Measurements from ENCODE around the gene ZNF205. TPM values are rescaled to one million over a fixed set of nuclear protein-coding genes. Genes with fewer than 3 reads are reported as not detected.

The ZNF205 gene
- total RNA-seq, 1 donor from 2014 or later: 7.3 TPM

DNA sequence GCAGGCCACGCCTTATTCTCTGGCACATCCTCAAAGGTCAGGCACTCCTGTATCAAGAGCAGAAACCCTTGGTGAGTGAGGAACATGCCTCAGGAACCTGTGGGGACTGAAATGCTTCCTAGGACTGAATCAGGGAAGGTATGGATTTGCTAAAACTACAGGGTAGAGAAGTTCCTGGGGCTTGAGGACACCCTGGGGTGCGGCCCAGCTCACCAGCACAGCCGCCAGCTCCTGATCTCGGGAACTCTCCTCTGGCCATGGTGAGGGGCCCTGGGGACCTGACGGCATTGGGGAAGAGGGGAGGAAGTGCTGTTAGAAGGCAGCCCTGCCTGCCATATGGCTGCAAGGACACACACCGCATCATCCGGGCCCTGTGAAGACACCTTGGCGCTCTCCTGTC is 20.8 kb upstream of the ZNF205 start:
- Histone ChIP-seq H3K27me3 (ENCODE audit: control insufficient read depth in 3 of 3, insufficient read depth in 3 of 3, low read length in 3 of 3) (peaks cover 5 to 11% (median 11%) of the 10 kb centered on the region in 3 donors), H3K27ac (ENCODE audit: low read depth, low read length) (no peak overlapping the region), H3K9me3 (ENCODE audit: control insufficient read depth in 3 of 3, low read length in 3 of 3) (no peaks in the 10 kb centered on the region), H3K9ac (ENCODE audit: low read depth in 1 of 3, low read length in 3 of 3) (no peak overlapping the region), H3K36me3 (ENCODE audit: control insufficient read depth in 3 of 3, insufficient read depth in 3 of 3, low read length in 3 of 3) (no peaks in the 10 kb centered on the region), H3K4me1 (ENCODE audit: control insufficient read depth in 3 of 3, insufficient read depth in 3 of 3, low read length in 3 of 3) (peaks cover 8 to 24% (median 19%) of the 10 kb centered on the region in 3 donors), H3K4me3 (ENCODE audit: low read length in 3 of 3) (no peak overlapping the region)

DNA sequence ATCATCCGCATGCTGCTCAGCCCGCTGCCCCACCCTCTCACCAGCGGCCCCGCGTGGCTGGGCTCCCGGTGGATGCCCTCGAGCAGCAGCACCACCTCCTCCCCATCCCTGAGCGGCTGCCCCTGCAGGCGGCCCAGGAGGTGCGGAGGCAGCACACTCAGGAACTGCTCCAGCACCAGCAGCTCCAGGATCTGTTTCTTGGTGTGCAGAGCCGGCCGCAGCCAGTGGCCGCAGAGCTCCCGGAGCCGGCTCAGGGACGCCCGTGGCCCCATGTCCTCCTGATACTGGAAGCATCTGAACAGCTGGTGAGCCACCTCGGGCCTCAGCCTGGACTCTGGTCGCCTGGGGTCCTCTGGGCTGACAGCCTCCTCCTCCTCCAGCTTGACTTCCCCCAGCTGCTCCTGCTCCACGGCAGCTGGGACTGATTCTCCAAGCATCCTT is 19.9 kb upstream of the ZNF205 start:
- Histone ChIP-seq H3K27ac (ENCODE audit: low read depth, low read length) (no peak overlapping the region), H3K36me3 (ENCODE audit: control insufficient read depth in 3 of 3, insufficient read depth in 3 of 3, low read length in 3 of 3) (no peaks in the 10 kb centered on the region), H3K4me1 (ENCODE audit: control insufficient read depth in 3 of 3, insufficient read depth in 3 of 3, low read length in 3 of 3) (peaks cover 7 to 15% (median 13%) of the 10 kb centered on the region in 3 donors), H3K9ac (ENCODE audit: low read depth in 1 of 3, low read length in 3 of 3) (no peak overlapping the region), H3K4me3 (ENCODE audit: low read length in 3 of 3) (no peak overlapping the region), H3K9me3 (ENCODE audit: control insufficient read depth in 3 of 3, low read length in 3 of 3) (no peaks in the 10 kb centered on the region), H3K27me3 (ENCODE audit: control insufficient read depth in 3 of 3, insufficient read depth in 3 of 3, low read length in 3 of 3) (peaks cover 5 to 11% (median 11%) of the 10 kb centered on the region in 3 donors)

DNA sequence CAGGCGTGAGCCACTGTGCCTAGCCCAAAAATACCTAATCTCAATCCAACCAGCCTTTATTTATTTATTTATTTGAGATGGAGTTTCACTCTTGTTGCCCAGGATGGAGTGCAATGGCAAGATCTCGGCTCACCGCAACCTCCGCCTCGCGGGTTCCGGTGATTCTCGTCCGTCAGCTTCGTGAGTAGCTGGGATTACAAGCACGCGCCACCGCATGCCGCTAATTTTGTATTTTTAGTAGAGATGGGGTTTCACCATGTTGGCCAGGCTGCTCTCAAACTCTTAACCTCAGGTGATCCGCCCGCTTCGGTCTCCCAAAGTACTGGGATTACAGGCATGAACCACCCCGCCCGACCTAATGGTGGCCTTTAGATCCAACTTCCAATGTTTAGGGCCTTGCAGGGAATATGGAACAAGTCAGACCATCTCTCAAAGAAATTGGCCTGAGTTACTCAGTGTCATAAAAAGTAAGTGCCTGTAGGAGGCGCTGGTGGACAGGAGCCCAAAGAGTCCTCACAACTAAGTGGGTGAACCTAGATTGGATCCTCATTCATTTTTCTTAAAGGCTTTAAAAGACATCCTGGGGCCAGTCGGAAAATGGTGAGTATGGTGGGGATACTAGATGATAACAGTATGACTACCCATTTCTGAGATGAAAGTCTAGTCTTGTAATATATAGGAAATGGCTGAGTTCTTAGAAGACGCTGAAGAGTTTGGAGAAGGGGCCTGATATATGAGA is 17.9 kb upstream of the ZNF205 start:
- H3K27me3 ChIP-seq (ENCODE audit: control insufficient read depth in 3 of 3, insufficient read depth in 3 of 3, low read length in 3 of 3): peaks cover 5 to 18% (median 11%) of the 10 kb centered on the region in 3 donors
- H3K9ac ChIP-seq (ENCODE audit: low read depth in 1 of 3, low read length in 3 of 3): no peak overlapping the region
- H3K36me3 ChIP-seq (ENCODE audit: control insufficient read depth in 3 of 3, insufficient read depth in 3 of 3, low read length in 3 of 3): no peaks in the 10 kb centered on the region
- peaks cover under 1 to 3% (median 2%) of the 10 kb centered on the region in 3 donors for H3K4me1 ChIP-seq (ENCODE audit: control insufficient read depth in 3 of 3, insufficient read depth in 3 of 3, low read length in 3 of 3)
- H3K27ac ChIP-seq (ENCODE audit: low read depth, low read length): no peak overlapping the region
- H3K9me3 ChIP-seq (ENCODE audit: control insufficient read depth in 3 of 3, low read length in 3 of 3): no peaks in the 10 kb centered on the region
- no peak overlapping the region for H3K4me3 ChIP-seq (ENCODE audit: low read length in 3 of 3)

DNA sequence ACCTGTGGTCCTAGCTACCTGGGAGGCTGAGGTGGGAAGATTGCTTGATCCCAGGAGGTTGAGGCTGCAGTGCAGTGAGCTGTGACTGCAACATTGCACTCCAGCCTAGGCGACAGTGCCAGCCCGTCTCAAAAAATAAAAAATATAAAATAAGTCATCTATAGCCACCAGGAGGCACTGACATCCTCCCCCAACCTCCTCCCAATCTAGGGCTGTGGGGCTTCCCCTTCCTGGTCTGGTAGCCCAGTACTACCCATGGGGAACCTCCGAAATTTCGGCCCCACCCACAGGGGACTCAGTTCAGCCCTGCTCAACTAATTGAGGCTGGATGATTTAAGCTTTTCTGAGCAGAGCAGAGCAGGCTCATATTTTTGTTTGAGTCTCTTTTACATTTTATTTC is 16.5 kb upstream of the ZNF205 start:
- Histone ChIP-seq H3K27ac (ENCODE audit: low read depth, low read length) (no peak overlapping the region), H3K4me1 (ENCODE audit: control insufficient read depth in 3 of 3, insufficient read depth in 3 of 3, low read length in 3 of 3) (peaks cover 9 to 12% (median 12%) of the 10 kb centered on the region in 3 donors), H3K4me3 (ENCODE audit: low read length in 3 of 3) (no peak overlapping the region), H3K27me3 (ENCODE audit: control insufficient read depth in 3 of 3, insufficient read depth in 3 of 3, low read length in 3 of 3) (peaks cover 8 to 23% (median 11%) of the 10 kb centered on the region in 3 donors), H3K9me3 (ENCODE audit: control insufficient read depth in 3 of 3, low read length in 3 of 3) (no peaks in the 10 kb centered on the region), H3K9ac (ENCODE audit: low read depth in 1 of 3, low read length in 3 of 3) (no peak overlapping the region), H3K36me3 (ENCODE audit: control insufficient read depth in 3 of 3, insufficient read depth in 3 of 3, low read length in 3 of 3) (no peaks in the 10 kb centered on the region)

DNA sequence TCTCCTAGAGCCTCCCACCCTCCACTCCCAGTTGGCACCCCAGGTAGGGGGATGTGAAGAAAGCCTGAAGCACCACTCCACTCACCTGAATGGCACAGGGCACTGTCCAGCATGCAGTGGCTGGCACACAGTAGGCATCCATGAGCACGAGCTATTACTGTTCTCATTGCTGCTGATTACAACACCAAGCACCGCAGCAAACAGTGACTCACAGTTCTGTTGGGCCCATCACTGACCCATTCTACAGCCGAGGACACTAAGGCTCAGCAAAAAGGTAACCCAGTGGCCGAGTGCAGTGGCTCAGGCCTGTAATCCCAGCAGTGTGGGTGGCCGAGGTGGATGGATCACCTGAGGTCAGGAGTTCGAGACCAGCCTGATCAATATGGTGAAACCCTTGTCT is 16.0 kb upstream of the ZNF205 start:
- Histone ChIP-seq H3K27ac (ENCODE audit: low read depth, low read length) (no peak overlapping the region), H3K36me3 (ENCODE audit: control insufficient read depth in 3 of 3, insufficient read depth in 3 of 3, low read length in 3 of 3) (no peaks in the 10 kb centered on the region), H3K9me3 (ENCODE audit: control insufficient read depth in 3 of 3, low read length in 3 of 3) (no peaks in the 10 kb centered on the region), H3K4me3 (ENCODE audit: low read length in 3 of 3) (no peak overlapping the region), H3K27me3 (ENCODE audit: control insufficient read depth in 3 of 3, insufficient read depth in 3 of 3, low read length in 3 of 3) (peaks cover 11 to 23% (median 13%) of the 10 kb centered on the region in 3 donors), H3K4me1 (ENCODE audit: control insufficient read depth in 3 of 3, insufficient read depth in 3 of 3, low read length in 3 of 3) (peaks cover 14 to 17% (median 17%) of the 10 kb centered on the region in 3 donors), H3K9ac (ENCODE audit: low read depth in 1 of 3, low read length in 3 of 3) (no peak overlapping the region)

DNA sequence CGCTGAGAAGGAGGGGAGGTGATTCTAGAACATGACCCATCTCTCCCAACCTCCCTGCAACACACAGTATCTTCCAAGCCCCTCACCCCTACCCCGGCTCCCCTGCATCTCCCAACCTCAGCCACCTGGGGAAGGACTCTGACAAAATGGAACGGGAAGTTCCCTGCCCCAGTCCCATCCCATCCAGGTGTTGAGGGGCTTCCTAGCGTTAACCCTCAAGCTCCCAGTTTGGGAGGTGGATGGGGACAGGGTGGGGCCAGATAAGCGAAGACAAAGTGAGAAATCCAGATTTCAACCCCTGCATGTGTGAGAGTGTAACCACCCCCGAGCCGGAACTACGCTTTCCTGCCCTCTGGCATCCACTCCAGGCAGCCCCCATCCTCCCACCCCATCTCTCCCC is 15.1 kb upstream of the ZNF205 start:
- Histone ChIP-seq H3K4me3 (ENCODE audit: low read length in 3 of 3) (no peak overlapping the region), H3K27me3 (ENCODE audit: control insufficient read depth in 3 of 3, insufficient read depth in 3 of 3, low read length in 3 of 3) (peaks cover 7 to 22% (median 13%) of the 10 kb centered on the region in 3 donors), H3K9me3 (ENCODE audit: control insufficient read depth in 3 of 3, low read length in 3 of 3) (no peaks in the 10 kb centered on the region), H3K27ac (ENCODE audit: low read depth, low read length) (no peak overlapping the region), H3K9ac (ENCODE audit: low read depth in 1 of 3, low read length in 3 of 3) (no peak overlapping the region), H3K4me1 (ENCODE audit: control insufficient read depth in 3 of 3, insufficient read depth in 3 of 3, low read length in 3 of 3) (peaks cover 15 to 20% (median 19%) of the 10 kb centered on the region in 3 donors), H3K36me3 (ENCODE audit: control insufficient read depth in 3 of 3, insufficient read depth in 3 of 3, low read length in 3 of 3) (no peaks in the 10 kb centered on the region)

DNA sequence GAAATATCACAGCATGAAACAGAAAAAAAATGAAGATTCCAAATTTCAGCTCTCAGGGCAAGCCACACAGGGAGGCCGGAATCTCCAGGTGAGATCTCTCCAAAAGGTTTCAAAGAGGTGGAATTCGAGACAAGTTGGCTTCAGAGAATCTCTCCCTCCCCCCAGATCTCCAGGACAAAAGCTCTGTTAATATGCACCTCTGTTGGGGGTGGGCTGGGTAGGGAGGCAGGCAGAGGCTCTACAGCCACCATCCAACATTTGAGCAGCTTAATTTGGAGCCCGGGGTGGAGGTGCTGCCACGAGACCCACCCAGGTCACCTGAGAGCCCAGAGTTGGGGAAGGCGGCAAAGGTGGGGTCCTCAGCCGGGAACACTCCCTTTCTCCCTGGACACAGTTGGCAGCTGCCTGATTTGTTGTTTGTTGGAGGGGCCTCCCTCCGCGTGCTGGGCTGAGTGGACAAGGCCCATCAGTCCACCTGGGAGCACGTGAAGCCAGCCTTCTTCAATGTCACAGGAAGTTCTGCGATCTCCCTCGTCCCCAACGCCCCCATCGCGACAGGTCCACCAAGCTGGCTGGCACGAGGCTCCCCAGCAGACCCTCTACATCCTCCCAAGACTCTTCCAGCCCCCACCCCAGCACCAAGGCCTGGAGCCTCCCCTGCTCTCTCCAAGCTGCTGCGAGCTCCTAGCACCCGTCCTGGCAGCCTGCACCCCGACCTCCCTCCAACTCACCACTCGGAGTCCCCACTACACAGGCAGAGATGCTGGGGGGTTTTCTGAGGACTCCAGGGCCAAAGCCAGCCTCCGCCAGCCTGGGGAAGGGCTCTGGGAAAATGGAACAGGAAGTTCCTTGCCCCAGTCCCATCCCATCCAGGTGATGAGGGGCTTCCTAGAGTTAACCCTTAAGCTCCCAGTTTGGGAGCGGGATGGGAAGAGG is 13.7 kb upstream of the ZNF205 start, which contains the start of gene ZSCAN10:
TSS of gene ZSCAN10 (minus strand) at position 836 of the 936 bp plus-strand sequence. CDS start 6,357 bp downstream, outside the sequence.
- Histone ChIP-seq H3K4me3 (ENCODE audit: low read length in 3 of 3) (peak within 1 kb of the TSS; percentile 39 to 66 (median 52)), H3K27ac (ENCODE audit: low read depth, low read length) (no peak within 1 kb of the TSS), H3K9me3 (ENCODE audit: control insufficient read depth in 3 of 3, low read length in 3 of 3) (no peaks in the 10 kb centered on the region), H3K27me3 (ENCODE audit: control insufficient read depth in 3 of 3, insufficient read depth in 3 of 3, low read length in 3 of 3) (peaks cover 0 to 13% (median 8%) of the 10 kb centered on the region in 3 donors), H3K9ac (ENCODE audit: low read depth in 1 of 3, low read length in 3 of 3) (peak within 1 kb of the TSS in 2 of 3 donors; percentile 7 to 50), H3K36me3 (ENCODE audit: control insufficient read depth in 3 of 3, insufficient read depth in 3 of 3, low read length in 3 of 3) (no peaks in the 10 kb centered on the region), H3K4me1 (ENCODE audit: control insufficient read depth in 3 of 3, insufficient read depth in 3 of 3, low read length in 3 of 3) (peaks cover 15 to 20% (median 20%) of the 10 kb centered on the region in 3 donors)

DNA sequence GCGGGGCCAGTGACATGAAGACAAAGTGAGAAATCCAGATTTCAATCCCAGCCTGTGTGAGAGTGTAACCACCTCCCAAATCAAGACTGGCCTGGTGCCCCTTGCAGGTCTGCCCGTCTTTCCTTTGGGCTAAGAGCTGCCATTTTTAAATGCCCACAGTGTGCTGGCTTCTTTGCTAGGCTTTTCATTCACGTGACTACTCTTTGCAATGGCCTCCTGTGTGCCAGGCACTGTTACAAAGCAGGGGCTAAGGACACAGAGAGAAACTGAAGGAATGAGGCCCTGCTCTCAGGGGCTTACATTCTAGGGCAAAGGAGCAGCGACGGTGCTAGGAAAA is 13.0 kb upstream of the ZNF205 start:
- H3K4me3 ChIP-seq (ENCODE audit: low read length in 3 of 3): peak overlapping the region in 1 of 3 donors; percentile 66
- H3K27me3 ChIP-seq (ENCODE audit: control insufficient read depth in 3 of 3, insufficient read depth in 3 of 3, low read length in 3 of 3): peaks cover 0 to 13% (median 8%) of the 10 kb centered on the region in 3 donors
- H3K27ac ChIP-seq (ENCODE audit: low read depth, low read length): no peak overlapping the region

DNA sequence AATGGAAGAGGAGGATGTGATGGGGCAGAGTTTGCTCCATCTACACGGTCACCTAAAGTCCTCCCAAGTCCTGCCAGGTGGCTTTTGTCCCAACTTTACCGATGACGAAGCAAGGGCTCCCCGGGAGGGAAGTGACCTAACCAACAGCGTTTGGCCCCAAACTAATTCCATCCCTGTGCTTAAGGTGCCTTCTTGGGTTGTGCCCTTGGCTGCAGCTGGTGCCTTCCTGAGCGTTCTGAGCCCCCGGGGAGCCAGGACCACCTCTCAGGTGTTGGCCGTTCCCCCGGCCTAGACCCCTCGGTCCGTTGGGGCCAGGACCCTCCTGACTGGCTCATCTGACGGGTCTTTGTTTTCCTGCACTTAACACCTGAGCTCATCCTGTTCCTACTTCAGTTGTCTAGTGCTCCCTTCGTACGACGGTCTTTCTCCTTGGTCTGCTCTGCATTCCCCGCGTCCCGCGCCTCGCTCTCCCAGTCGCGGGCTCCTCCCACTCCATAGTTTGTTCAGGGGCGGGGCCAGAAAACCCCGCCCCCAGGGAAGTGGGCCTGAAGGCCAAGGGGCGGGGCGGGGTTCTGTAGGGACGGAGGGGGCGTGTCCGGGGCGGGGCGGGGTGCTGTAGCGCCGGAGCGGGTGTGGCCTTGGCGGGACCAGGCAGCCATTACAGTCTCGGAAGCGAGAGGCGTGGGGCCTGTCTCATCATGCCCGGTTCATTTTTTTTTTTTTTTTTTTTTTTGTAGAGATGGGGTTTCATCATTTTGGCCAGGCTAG is 12.5 kb upstream of the ZNF205 start:
- no peaks in the 10 kb centered on the region for H3K9me3 ChIP-seq (ENCODE audit: control insufficient read depth in 3 of 3, low read length in 3 of 3)
- H3K36me3 ChIP-seq (ENCODE audit: control insufficient read depth in 3 of 3, insufficient read depth in 3 of 3, low read length in 3 of 3): no peaks in the 10 kb centered on the region
- H3K27ac ChIP-seq (ENCODE audit: low read depth, low read length): no peak overlapping the region
- peaks cover 0 to 13% (median 8%) of the 10 kb centered on the region in 3 donors for H3K27me3 ChIP-seq (ENCODE audit: control insufficient read depth in 3 of 3, insufficient read depth in 3 of 3, low read length in 3 of 3)
- peaks cover 15 to 20% (median 20%) of the 10 kb centered on the region in 3 donors for H3K4me1 ChIP-seq (ENCODE audit: control insufficient read depth in 3 of 3, insufficient read depth in 3 of 3, low read length in 3 of 3)
- H3K9ac ChIP-seq (ENCODE audit: low read depth in 1 of 3, low read length in 3 of 3): peak overlapping the region in 2 of 3 donors; percentile 7 to 50
- H3K4me3 ChIP-seq (ENCODE audit: low read length in 3 of 3): peak overlapping the region; percentile 39 to 66 (median 52)

More for the DNA sequence above, 13.0 kb upstream of the ZNF205 start:
- Histone ChIP-seq H3K4me1 (ENCODE audit: control insufficient read depth in 3 of 3, insufficient read depth in 3 of 3, low read length in 3 of 3) (peaks cover 15 to 20% (median 20%) of the 10 kb centered on the region in 3 donors), H3K36me3 (ENCODE audit: control insufficient read depth in 3 of 3, insufficient read depth in 3 of 3, low read length in 3 of 3) (no peaks in the 10 kb centered on the region), H3K9me3 (ENCODE audit: control insufficient read depth in 3 of 3, low read length in 3 of 3) (no peaks in the 10 kb centered on the region), H3K9ac (ENCODE audit: low read depth in 1 of 3, low read length in 3 of 3) (no peak overlapping the region)
